CD4-positive, alpha-beta T cell (primary cell): ENCODE data around the gene ABCC3. TPM values are rescaled to one million over a fixed set of nuclear protein-coding genes. Genes with fewer than 3 reads are reported as not detected.
A peak's percentile ranks its signal among the peaks of the same experiment; 100 is the strongest.

Experiments used
- ATAC-seq: fragments of 200-7000 bp; cut with Tn5 transposase; one replicate; pipeline ENCODE4 v1.10.0; 2022; ENCODE audit warnings: mild to moderate bottlenecking; ENCODE audit not compliant: poor library complexity
- CTCF ChIA-PET: fragments of 350-600 bp; sonication (Branson Sonifier 250); formaldehyde crosslinking; loops from one replicate; lab custom pipeline; 2021; ENCODE audit warnings: antibody characterized with exemption, inconsistent platforms; lab: Charles Lee
- POLR2A ChIA-PET: fragments of 350-600 bp; sonication (Branson Sonifier 250); formaldehyde crosslinking; loops from one replicate; lab custom pipeline; 2021; ENCODE audit warnings: antibody characterized with exemption, inconsistent platforms; lab: Charles Lee
- DNase-seq, 14 experiments: peaks; one replicate each; pipeline ENCODE4 v3.0.0-alpha.2; 2013 to 2020; ENCODE audit warnings: mixed read lengths in 2 of 14
- H3K27ac ChIP-seq, 2 donors: one replicate each; pipeline versions ENCODE4 v1.5.1 to v1.7.0; 2013; ENCODE audit warnings: low read length in 2 of 2, low read depth in 1 of 2, mild to moderate bottlenecking in 1 of 2
- H3K27me3 ChIP-seq, 2 experiments: 1 replicate in 1 of 2; 2 replicates in 1 of 2; pipeline versions ENCODE4 v1.6.1 to v1.7.0; 2013; ENCODE audit warnings: low read length in 2 of 2, control low read depth in 1 of 2, mild to moderate bottlenecking in 1 of 2, moderate library complexity in 1 of 2; ENCODE audit not compliant: insufficient read depth in 2 of 2, control insufficient read depth in 1 of 2
- H3K36me3 ChIP-seq: one replicate; pipeline ENCODE4 v1.6.1; 2013; ENCODE audit warnings: low read length, control low read depth; ENCODE audit not compliant: insufficient read depth
- H3K4me1 ChIP-seq: one replicate; pipeline ENCODE4 v1.6.1; 2013; ENCODE audit warnings: low read length, control low read depth; ENCODE audit not compliant: insufficient read depth
- H3K4me3 ChIP-seq: one replicate; pipeline ENCODE4 v1.5.1; 2013; ENCODE audit warnings: mild to moderate bottlenecking, low read length, moderate library complexity
- H3K9me3 ChIP-seq, 2 experiments: 1 replicate in 1 of 2; 2 replicates in 1 of 2; pipeline versions ENCODE4 v1.6.1 to v1.7.0; 2013; ENCODE audit warnings: low read length in 2 of 2, mild to moderate bottlenecking in 2 of 2, control low read depth in 1 of 2, moderate library complexity in 1 of 2; ENCODE audit not compliant: control insufficient read depth in 1 of 2, insufficient read depth in 1 of 2
- H3K27ac Mint-ChIP-seq: one replicate; pipeline ENCODE4 v1.8.0; 2020; ENCODE audit warnings: mixed read lengths
- H3K27me3 Mint-ChIP-seq: one replicate; pipeline ENCODE4 v1.8.0; 2021; ENCODE audit warnings: mixed read lengths
- H3K36me3 Mint-ChIP-seq: one replicate; pipeline ENCODE4 v1.8.0; 2021; ENCODE audit warnings: low read depth, mixed read lengths
- H3K4me1 Mint-ChIP-seq: one replicate; pipeline ENCODE4 v1.8.0; 2021; ENCODE audit warnings: low read depth, mixed read lengths
- H3K4me3 Mint-ChIP-seq: one replicate; pipeline ENCODE4 v1.8.0; 2020; ENCODE audit warnings: mild to moderate bottlenecking, mixed read lengths
- H3K9me3 Mint-ChIP-seq: one replicate; pipeline ENCODE4 v1.8.0; 2020; ENCODE audit warnings: mixed read lengths
- CTCF ChIP-seq: fragments of 200-600 bp; IDR thresholded peaks from one replicate; pipeline ENCODE4 v1.8.0; 2022; ENCODE audit warnings: antibody characterized with exemption, mild to moderate bottlenecking
- intact Hi-C, 2 experiments: fragments of 100-400 bp; cut with DNase I in 1 of 2; cut with micrococcal nuclease in 1 of 2; formaldehyde crosslinking; loops; one replicate each; pipeline versions ENCODE4 v1.15.1 to v1.9.0; 2023 to 2025; cut with DNase I, micrococcal nuclease
- total RNA-seq, 174 experiments: library from RNA in 2 of 174; stranded (reverse) in 2 of 174; gene quantifications; one replicate each; pipeline ENCODE4 v1.2.3 and lab custom pipeline; 2021 to 2026

Gene ABCC3
- total RNA-seq, 2 experiments from 2014 or later, result 0.19 TPM; not detected in 1

- ChIA-PET POLR2A (no interaction called here), CTCF (no interaction called here)
- ATAC-seq, result no peak
These were observed 76.0 kb downstream of the ABCC3 start for GRCh38 chr17:50710650-50711049.

GRCh38 chr17:50712641-50713040 lies 78.0 kb downstream of the ABCC3 start:
- POLR2A ChIA-PET, result no interaction called here
- peaks cover 4% of the 10 kb centered on the region for H3K36me3 Mint-ChIP-seq
- no peaks in the 10 kb centered on the region for H3K9me3 Mint-ChIP-seq
- no peaks in the 10 kb centered on the region for H3K27me3 ChIP-seq
- H3K36me3 ChIP-seq, result no peaks in the 10 kb centered on the region
- peaks cover 23% of the 10 kb centered on the region for H3K4me1 Mint-ChIP-seq
- no peak overlapping the region for H3K27ac ChIP-seq
- CTCF ChIA-PET, result no interaction called here
- ATAC-seq (no peak), DNase-seq (no peak)
- H3K27me3 Mint-ChIP-seq, result no peaks in the 10 kb centered on the region
- H3K4me3 ChIP-seq, result no peak overlapping the region
- no peak overlapping the region for H3K27ac Mint-ChIP-seq
- peaks cover 19% of the 10 kb centered on the region for H3K4me1 ChIP-seq
- intact Hi-C loops, result no loop called here
- H3K4me3 Mint-ChIP-seq, result no peak overlapping the region
- H3K9me3 ChIP-seq, result no peaks in the 10 kb centered on the region
- TF ChIP-seq CTCF, result no peak

More at GRCh38 chr17:50710650-50711049, 76.0 kb downstream of the ABCC3 start:
- no peak overlapping the region for H3K27ac ChIP-seq
- Mint-ChIP-seq H3K9me3 (no peaks in the 10 kb centered on the region), H3K36me3 (peaks cover 12% of the 10 kb centered on the region), H3K4me3 (no peak overlapping the region), H3K27me3 (no peaks in the 10 kb centered on the region), H3K4me1 (peaks cover 27% of the 10 kb centered on the region), H3K27ac (peak overlapping the region; percentile 76)
- H3K27me3 ChIP-seq, result no peaks in the 10 kb centered on the region
- H3K4me3 ChIP-seq, result no peak overlapping the region
- no peak for DNase-seq
- intact Hi-C loops, result no loop called here
- H3K36me3 ChIP-seq, result no peaks in the 10 kb centered on the region
- no peaks in the 10 kb centered on the region for H3K9me3 ChIP-seq
- no peak for TF ChIP-seq CTCF
- H3K4me1 ChIP-seq, result peaks cover 32% of the 10 kb centered on the region

GRCh38 chr17:50715471-50715870 lies 80.8 kb downstream of the ABCC3 start:
- H3K4me1 Mint-ChIP-seq, result peaks cover 6% of the 10 kb centered on the region
- H3K36me3 Mint-ChIP-seq, result peaks cover 14% of the 10 kb centered on the region
- Histone ChIP-seq H3K27me3 (no peaks in the 10 kb centered on the region), H3K36me3 (no peaks in the 10 kb centered on the region), H3K4me1 (peaks cover 7% of the 10 kb centered on the region), H3K9me3 (no peaks in the 10 kb centered on the region), H3K4me3 (no peak overlapping the region), H3K27ac (no peak overlapping the region)
- no peaks in the 10 kb centered on the region for H3K27me3 Mint-ChIP-seq
- DNase-seq (no peak), ATAC-seq (no peak)
- no peak overlapping the region for H3K27ac Mint-ChIP-seq
- H3K4me3 Mint-ChIP-seq, result no peak overlapping the region
- TF ChIP-seq CTCF, result no peak
- H3K9me3 Mint-ChIP-seq, result no peaks in the 10 kb centered on the region
- ChIA-PET POLR2A (no interaction called here), CTCF (no interaction called here)
- intact Hi-C loops, result loop anchor here in 1 of 2 experiments (5.0 kb wide), 1 partner anchor 437 kb away; the partner anchor contains the start of gene NME1
